Urinary bladder (tissue), 4 donors: ENCODE measurements around the gene PHACTR1. TPM values are rescaled to one million over a fixed set of nuclear protein-coding genes. Genes with fewer than 3 reads are reported as not detected.

Experiments used
- DNase-seq: peaks from one replicate; pipeline ENCODE4 v3.0.0-alpha.2; 2015; ENCODE audit errors: extremely low spot score
- H3K27ac ChIP-seq: one replicate; pipeline ENCODE4 v1.5.1; 2013; ENCODE audit warnings: low read depth, mild to moderate bottlenecking, moderate library complexity
- H3K36me3 ChIP-seq: one replicate; pipeline ENCODE4 v1.6.1; 2013; ENCODE audit warnings: mild to moderate bottlenecking, moderate library complexity; ENCODE audit not compliant: insufficient read depth
- H3K4me1 ChIP-seq: one replicate; pipeline ENCODE4 v1.6.1; 2013; ENCODE audit warnings: mild to moderate bottlenecking, moderate library complexity; ENCODE audit not compliant: insufficient read depth
- H3K4me3 ChIP-seq: one replicate; pipeline ENCODE4 v1.5.1; 2013; ENCODE audit warnings: low read depth, low read length
- WGBS: extraction: QIAGEN DNeasy Blood & Tissue Kit; methylation state at CpG from one replicate; pipeline ENCODE4 v1.1.7; 2013; 5-methylcytosine and 5-hydroxymethylcytosine counted together
- polyA plus RNA-seq: library from polyadenylated mRNA; stranded (reverse); fragments of 200-250 nt; gene quantifications from one replicate; pipeline ENCODE4 v1.2.3, GENCODE V29; 2013
- total RNA-seq: library from RNA; depleted of rRNA; stranded (reverse); fragments of >200 nt; gene quantifications from one replicate; pipeline ENCODE4 v1.2.3, GENCODE V29; 2014
- donor health status: healthy with polysubstance abuse.
- donor health status: healthy.

The PHACTR1 gene
- total and polyA plus RNA-seq, 2 donors: 3.3 to 4.3 TPM

GRCh38 chr6:12955956-12956355, 239.4 kb downstream of the PHACTR1 start:
- H3K4me1 ChIP-seq: no peaks in the 10 kb centered on the region
- no peak overlapping the region for H3K4me3 ChIP-seq
- no peaks in the 10 kb centered on the region for H3K36me3 ChIP-seq
- 77% methylated on average over 5 of the region's 5 CpGs for WGBS
- H3K27ac ChIP-seq: no peak overlapping the region
- DNase-seq: no peak

GRCh38 chr6:12956991-12957320, 240.4 kb downstream of the PHACTR1 start:
- Histone ChIP-seq H3K4me1 (no peaks in the 10 kb centered on the region), H3K4me3 (peak overlapping the region; percentile 50), H3K27ac (no peak overlapping the region), H3K36me3 (no peaks in the 10 kb centered on the region)
- no peak for DNase-seq
- WGBS: 13% methylated on average over 6 of the region's 6 CpGs

- no peaks in the 10 kb centered on the region for H3K4me1 ChIP-seq
- H3K36me3 ChIP-seq: no peaks in the 10 kb centered on the region
- no peak overlapping the region for H3K27ac ChIP-seq
- WGBS: 1% methylated on average over 24 of the region's 24 CpGs
- no peak for DNase-seq
- H3K4me3 ChIP-seq: peak overlapping the region; percentile 50
Measured at GRCh38 chr6:12957321-12958051, 240.9 kb downstream of the PHACTR1 start.

GRCh38 chr6:12958052-12958706, 241.6 kb downstream of the PHACTR1 start:
- 24% methylated on average over 9 of the region's 9 CpGs for WGBS
- no peaks in the 10 kb centered on the region for H3K4me1 ChIP-seq

GRCh38 chr6:12961761-12962160, 245.2 kb downstream of the PHACTR1 start:
- Histone ChIP-seq H3K27ac (no peak overlapping the region), H3K4me1 (no peaks in the 10 kb centered on the region)

More at GRCh38 chr6:12958052-12958706, 241.6 kb downstream of the PHACTR1 start:
- Histone ChIP-seq H3K36me3 (no peaks in the 10 kb centered on the region), H3K27ac (peak overlapping the region; percentile 3), H3K4me3 (peak overlapping the region; percentile 50)
- no peak for DNase-seq

GRCh38 chr6:12962529-12962928, 246.0 kb downstream of the PHACTR1 start:
- no peaks in the 10 kb centered on the region for H3K4me1 ChIP-seq
- WGBS: 85% methylated on average over 1 of the region's 1 CpG

More at GRCh38 chr6:12961761-12962160, 245.2 kb downstream of the PHACTR1 start:
- WGBS: 93% methylated on average over 4 of the region's 4 CpGs
- no peak for DNase-seq
- Histone ChIP-seq H3K36me3 (no peaks in the 10 kb centered on the region), H3K4me3 (no peak overlapping the region)

GRCh38 chr6:12962987-12963386, 246.4 kb downstream of the PHACTR1 start:
- Histone ChIP-seq H3K27ac (no peak overlapping the region), H3K4me1 (no peaks in the 10 kb centered on the region), H3K4me3 (no peak overlapping the region), H3K36me3 (no peaks in the 10 kb centered on the region)
- WGBS: 74% methylated on average over 5 of the region's 5 CpGs
- DNase-seq: no peak

More at GRCh38 chr6:12962529-12962928, 246.0 kb downstream of the PHACTR1 start:
- H3K4me3 ChIP-seq: no peak overlapping the region
- no peak overlapping the region for H3K27ac ChIP-seq
- no peaks in the 10 kb centered on the region for H3K36me3 ChIP-seq
- DNase-seq: no peak

GRCh38 chr6:12963567-12963966, 247.0 kb downstream of the PHACTR1 start:
- H3K36me3 ChIP-seq: no peaks in the 10 kb centered on the region
- no peak for DNase-seq
- no peak overlapping the region for H3K4me3 ChIP-seq
- 69% methylated on average over 4 of the region's 4 CpGs for WGBS
- no peak overlapping the region for H3K27ac ChIP-seq
- H3K4me1 ChIP-seq: no peaks in the 10 kb centered on the region

- H3K27ac ChIP-seq: no peak overlapping the region
- H3K4me1 ChIP-seq: no peaks in the 10 kb centered on the region
- H3K36me3 ChIP-seq: no peaks in the 10 kb centered on the region
- H3K4me3 ChIP-seq: no peak overlapping the region
- WGBS: 63% methylated on average over 7 of the region's 7 CpGs
- DNase-seq: no peak
Measured at GRCh38 chr6:12967686-12968085, 251.1 kb downstream of the PHACTR1 start.

- DNase-seq: no peak
- no peak overlapping the region for H3K27ac ChIP-seq
- no peak overlapping the region for H3K4me3 ChIP-seq
- H3K36me3 ChIP-seq: no peaks in the 10 kb centered on the region
- H3K4me1 ChIP-seq: no peaks in the 10 kb centered on the region
- WGBS: 85% methylated on average over 4 of the region's 4 CpGs
Measured at GRCh38 chr6:12968290-12968689, 251.7 kb downstream of the PHACTR1 start.

- Histone ChIP-seq H3K36me3 (no peaks in the 10 kb centered on the region), H3K27ac (no peak overlapping the region), H3K4me1 (no peaks in the 10 kb centered on the region), H3K4me3 (no peak overlapping the region)
- DNase-seq: no peak
- WGBS: 66% methylated on average over 5 of the region's 5 CpGs
Measured at GRCh38 chr6:12968839-12969558, 252.4 kb downstream of the PHACTR1 start.

- WGBS: 94% methylated on average over 2 of the region's 2 CpGs
- H3K27ac ChIP-seq: no peak overlapping the region
- H3K4me3 ChIP-seq: no peak overlapping the region
- DNase-seq: no peak
- no peaks in the 10 kb centered on the region for H3K4me1 ChIP-seq
- no peaks in the 10 kb centered on the region for H3K36me3 ChIP-seq
Measured at GRCh38 chr6:12969966-12970365, 253.4 kb downstream of the PHACTR1 start.

- H3K4me3 ChIP-seq: no peak overlapping the region
- WGBS: 26% methylated on average over 4 of the region's 4 CpGs
- no peaks in the 10 kb centered on the region for H3K4me1 ChIP-seq
- no peak for DNase-seq
- H3K36me3 ChIP-seq: no peaks in the 10 kb centered on the region
- no peak overlapping the region for H3K27ac ChIP-seq
Measured at GRCh38 chr6:12973386-12973785, 256.8 kb downstream of the PHACTR1 start.

GRCh38 chr6:12974551-12974950, 258.0 kb downstream of the PHACTR1 start:
- Histone ChIP-seq H3K27ac (no peak overlapping the region), H3K36me3 (no peaks in the 10 kb centered on the region), H3K4me3 (no peak overlapping the region), H3K4me1 (no peaks in the 10 kb centered on the region)
- no peak for DNase-seq
- 81% methylated on average over 2 of the region's 2 CpGs for WGBS
